GM19238 (cell line): Measurements from ENCODE around the gene HPSE2.
"Not testable (repeated sequence)": the region's sequence is repeated elsewhere in the genome, so short reads cannot be mapped to it uniquely, and the experiment has no call there.

Experiments used
- DNase-seq: peaks from one replicate; pipeline ENCODE4 v3.0.0; 2011; ENCODE audit warnings: low spot score; ENCODE audit not compliant: insufficient read length

Gene HPSE2

GRCh38 chr10:98511876-98512275 is 723.8 kb downstream of the HPSE2 start:
- DNase-seq = no peak

- no peak for DNase-seq
Observed at GRCh38 chr10:98510412-98510995, 725.1 kb downstream of the HPSE2 start.

- no peak for DNase-seq
Observed at GRCh38 chr10:98509745-98510144, 725.9 kb downstream of the HPSE2 start.

GRCh38 chr10:98502535-98502934 is 733.1 kb downstream of the HPSE2 start:
- DNase-seq = not testable (repeated sequence)

- no peak for DNase-seq
Observed at GRCh38 chr10:98492763-98493162, 742.9 kb downstream of the HPSE2 start.

- no peak for DNase-seq
Observed at GRCh38 chr10:98489561-98490481, 745.8 kb downstream of the HPSE2 start.

GRCh38 chr10:98488669-98489430 is 746.8 kb downstream of the HPSE2 start:
- DNase-seq = no peak

GRCh38 chr10:98487649-98488048 is 748.0 kb downstream of the HPSE2 start:
- no peak for DNase-seq

- DNase-seq = no peak
Observed at GRCh38 chr10:98486421-98486820, 749.2 kb downstream of the HPSE2 start.

GRCh38 chr10:98485959-98486358 is 749.7 kb downstream of the HPSE2 start:
- no peak for DNase-seq

- DNase-seq = no peak
Observed at GRCh38 chr10:98483658-98484057, 752.0 kb downstream of the HPSE2 start.

GRCh38 chr10:98482096-98482495 is 753.6 kb downstream of the HPSE2 start:
- DNase-seq = no peak

- DNase-seq = no peak
Observed at GRCh38 chr10:98481404-98481945, 754.2 kb downstream of the HPSE2 start.

- DNase-seq = no peak
Observed at GRCh38 chr10:98478430-98479222, 757.0 kb downstream of the HPSE2 start.

- no peak for DNase-seq
Observed at GRCh38 chr10:98477861-98478260, 757.8 kb downstream of the HPSE2 start.

- no peak for DNase-seq
Observed at GRCh38 chr10:98474628-98475027, 761.0 kb downstream of the HPSE2 start.

GRCh38 chr10:98472196-98472595 is 763.5 kb downstream of the HPSE2 start:
- no peak for DNase-seq

GRCh38 chr10:98470850-98471249 is 764.8 kb downstream of the HPSE2 start:
- no peak for DNase-seq

- no peak for DNase-seq
Observed at GRCh38 chr10:98469001-98469931, 766.4 kb downstream of the HPSE2 start.
